OCI-LY3 (cell line): ENCODE measurements around the gene EFNA3.

Source experiments
- EZH2phosphoT487 ChIP-seq: fragments of 200-600 bp; shearing (Covaris generic); IDR thresholded peaks from 2 replicates; pipeline ENCODE4 v1.6.1; 2018; ENCODE audit warnings: antibody characterized with exemption, mixed run types, low read depth
- TF ChIP-seq, protein P1 (sequence below): fragments of 200-600, 300-600 bp; sonication (generic); IDR thresholded peaks from 2 replicates; pipeline ENCODE4 v1.5.1; 2014; ENCODE audit warnings: antibody characterized with exemption, low read length, low read depth

DNA sequence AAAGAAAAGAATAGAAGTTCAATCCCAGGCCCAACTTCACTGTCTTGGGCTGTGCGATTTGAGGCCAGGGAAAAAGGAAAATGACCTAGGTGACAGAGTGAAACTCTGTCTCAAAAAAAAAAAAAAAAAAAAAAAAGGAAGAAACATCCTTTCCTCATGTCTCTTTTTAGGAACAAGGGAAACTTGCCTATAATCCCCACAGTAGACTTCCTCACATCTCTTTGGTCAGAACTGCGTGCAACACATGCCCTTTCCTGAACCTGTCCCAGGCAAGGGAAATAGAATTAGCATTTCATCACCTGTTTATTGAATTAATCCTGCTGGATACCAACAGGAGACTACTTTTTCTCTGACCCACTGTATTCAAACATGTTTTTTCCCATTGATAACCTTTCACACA is 42.7 kb upstream of the EFNA3 start:
- TF ChIP-seq, protein P1, sequence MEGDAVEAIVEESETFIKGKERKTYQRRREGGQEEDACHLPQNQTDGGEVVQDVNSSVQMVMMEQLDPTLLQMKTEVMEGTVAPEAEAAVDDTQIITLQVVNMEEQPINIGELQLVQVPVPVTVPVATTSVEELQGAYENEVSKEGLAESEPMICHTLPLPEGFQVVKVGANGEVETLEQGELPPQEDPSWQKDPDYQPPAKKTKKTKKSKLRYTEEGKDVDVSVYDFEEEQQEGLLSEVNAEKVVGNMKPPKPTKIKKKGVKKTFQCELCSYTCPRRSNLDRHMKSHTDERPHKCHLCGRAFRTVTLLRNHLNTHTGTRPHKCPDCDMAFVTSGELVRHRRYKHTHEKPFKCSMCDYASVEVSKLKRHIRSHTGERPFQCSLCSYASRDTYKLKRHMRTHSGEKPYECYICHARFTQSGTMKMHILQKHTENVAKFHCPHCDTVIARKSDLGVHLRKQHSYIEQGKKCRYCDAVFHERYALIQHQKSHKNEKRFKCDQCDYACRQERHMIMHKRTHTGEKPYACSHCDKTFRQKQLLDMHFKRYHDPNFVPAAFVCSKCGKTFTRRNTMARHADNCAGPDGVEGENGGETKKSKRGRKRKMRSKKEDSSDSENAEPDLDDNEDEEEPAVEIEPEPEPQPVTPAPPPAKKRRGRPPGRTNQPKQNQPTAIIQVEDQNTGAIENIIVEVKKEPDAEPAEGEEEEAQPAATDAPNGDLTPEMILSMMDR = no peak
- TF ChIP-seq EZH2phosphoT487 = no peak
